CD14-positive monocyte (primary cell): ENCODE data around the gene DCTN2. TPM values are rescaled to one million over a fixed set of nuclear protein-coding genes. Genes with fewer than 3 reads are reported as not detected.

Source experiments
- DNase-seq, 3 donors: peaks; one replicate each; pipeline ENCODE4 v3.0.0-alpha.2; 2011 to 2022
- H2AFZ ChIP-seq: 2 replicates; pipeline ENCODE4 v1.6.0; 2012; ENCODE audit warnings: mild to moderate bottlenecking, low read depth, low read length, inconsistent platforms; ENCODE audit not compliant: insufficient read depth, poor library complexity, severe bottlenecking
- H3K27ac ChIP-seq, 2 donors: 1 replicate in 1 of 2; 2 replicates in 1 of 2; pipeline ENCODE4 v1.5.1; 2012 to 2013; ENCODE audit warnings: low read length in 2 of 2, control low read depth in 1 of 2, inconsistent platforms in 1 of 2, low read depth in 1 of 2, mild to moderate bottlenecking in 1 of 2
- H3K27me3 ChIP-seq, 2 donors: one replicate each; pipeline versions ENCODE4 v1.6.0 to v1.6.1; 2011 to 2013; ENCODE audit warnings: low read length in 2 of 2; ENCODE audit not compliant: control insufficient read depth in 2 of 2, insufficient read depth in 2 of 2
- H3K36me3 ChIP-seq, 2 donors: replicated peaks in 1 of 2; 1 replicate in 1 of 2; 2 replicates in 1 of 2; pipeline versions ENCODE4 v1.5.1 to v1.6.1; 2012 to 2013; ENCODE audit warnings: low read length in 2 of 2, control low read depth in 1 of 2, inconsistent platforms in 1 of 2, mild to moderate bottlenecking in 1 of 2; ENCODE audit not compliant: insufficient read depth in 2 of 2, control insufficient read depth in 1 of 2
- H3K4me1 ChIP-seq, 2 donors: 1 replicate in 1 of 2; 2 replicates in 1 of 2; pipeline versions ENCODE4 v1.5.1 to v1.6.1; 2012 to 2013; ENCODE audit warnings: low read length in 2 of 2, control low read depth in 1 of 2, inconsistent platforms in 1 of 2, mild to moderate bottlenecking in 1 of 2, moderate library complexity in 1 of 2; ENCODE audit not compliant: insufficient read depth in 2 of 2, control insufficient read depth in 1 of 2
- H3K4me2 ChIP-seq: replicated peaks from 2 replicates; pipeline ENCODE3; 2012; ENCODE audit warnings: low read length, moderate library complexity, mild to moderate bottlenecking; ENCODE audit not compliant: poor library complexity, severe bottlenecking; ENCODE audit errors: extremely low read depth
- H3K4me3 ChIP-seq, 3 experiments: fragments of 200-600 bp in 1 of 3; sonication (generic) in 1 of 3; replicated peaks in 1 of 3; 1 replicate in 2 of 3; 2 replicates in 1 of 3; pipeline ENCODE4 v1.5.1; 2011 to 2013; ENCODE audit warnings: low read length in 3 of 3, mild to moderate bottlenecking in 3 of 3, control low read depth in 2 of 3, low read depth in 2 of 3, inconsistent platforms in 1 of 3, moderate library complexity in 1 of 3
- H3K79me2 ChIP-seq: 2 replicates; pipeline ENCODE4 v1.6.0; 2012; ENCODE audit warnings: mild to moderate bottlenecking, control low read depth, inconsistent platforms, low read length, moderate library complexity; ENCODE audit not compliant: insufficient read depth
- H3K9ac ChIP-seq: 2 replicates; pipeline ENCODE4 v1.6.0; 2017; ENCODE audit warnings: low read length, mild to moderate bottlenecking; ENCODE audit not compliant: insufficient read depth, poor library complexity, severe bottlenecking
- H3K9me3 ChIP-seq, 2 donors: replicated peaks in 1 of 2; 1 replicate in 1 of 2; 2 replicates in 1 of 2; pipeline versions ENCODE4 v1.5.1 to v1.6.1; 2012 to 2013; ENCODE audit warnings: low read length in 2 of 2, control low read depth in 1 of 2; ENCODE audit not compliant: control insufficient read depth in 1 of 2, insufficient read depth in 1 of 2
- H4K20me1 ChIP-seq: 2 replicates; pipeline ENCODE4 v1.6.0; 2012; ENCODE audit warnings: mild to moderate bottlenecking, low read length, control low read depth, moderate library complexity; ENCODE audit not compliant: insufficient read depth
- H3K27ac Mint-ChIP-seq, 7 donors: one replicate each; pipeline ENCODE4 v1.8.0; 2020; ENCODE audit warnings: mild to moderate bottlenecking in 7 of 7, mixed read lengths in 7 of 7, moderate library complexity in 6 of 7, inconsistent platforms in 2 of 7
- H3K27me3 Mint-ChIP-seq, 3 donors: one replicate each; pipeline ENCODE4 v1.8.0; 2021 to 2022; ENCODE audit warnings: low read depth in 3 of 3, mild to moderate bottlenecking in 3 of 3, mixed read lengths in 3 of 3, moderate library complexity in 3 of 3, inconsistent platforms in 1 of 3
- H3K36me3 Mint-ChIP-seq, 2 donors: one replicate each; pipeline ENCODE4 v1.8.0; 2020; ENCODE audit warnings: mixed read lengths in 2 of 2, inconsistent platforms in 1 of 2, mild to moderate bottlenecking in 1 of 2
- H3K4me1 Mint-ChIP-seq: one replicate; pipeline ENCODE4 v1.8.0; 2020; ENCODE audit warnings: mild to moderate bottlenecking, mixed read lengths
- H3K4me3 Mint-ChIP-seq, 2 donors: one replicate each; pipeline ENCODE4 v1.8.0; 2020; ENCODE audit warnings: mild to moderate bottlenecking in 2 of 2, mixed read lengths in 2 of 2, moderate library complexity in 1 of 2
- H3K9me3 Mint-ChIP-seq, 7 donors: one replicate each; pipeline ENCODE4 v1.8.0; 2020 to 2022; ENCODE audit warnings: mixed read lengths in 7 of 7, mild to moderate bottlenecking in 6 of 7, moderate library complexity in 6 of 7, inconsistent platforms in 2 of 7
- WGBS: methylation state at CpG from one replicate; pipeline ENCODE4 v1.1.5; 2013; ENCODE audit warnings: missing lambda C conversion rate; ENCODE audit not compliant: insufficient coverage; 5-methylcytosine and 5-hydroxymethylcytosine counted together
- intact Hi-C, 2 donors: fragments of 100-400 bp; cut with micrococcal nuclease; formaldehyde crosslinking; loops; one replicate each; pipeline versions ENCODE4 v1.15.0 to v1.15.1; 2023
- polyA plus RNA-seq, 3 donors: library from polyadenylated mRNA; depleted of rRNA in 1 of 3; unstranded in 2 of 3; stranded (reverse) in 1 of 3; fragments of 300-500 nt in 2 of 3; fragments of >200 nt in 1 of 3; fragmentation: Illumina TruSeq in 2 of 3; gene quantifications; 1 replicate in 2 of 3; 2 replicates in 1 of 3; pipeline ENCODE4 v1.2.3, GENCODE V29; 2012 to 2021
- TF ChIP-seq, protein P1 (sequence below): fragments of 200-600 bp; IDR thresholded peaks from one replicate; pipeline ENCODE4 v1.8.0; 2022; ENCODE audit warnings: antibody characterized with exemption, mild to moderate bottlenecking

Gene DCTN2
- polyA plus RNA-seq, 3 donors, result 72.8 to 94.5 (median 82.2) TPM

DNA sequence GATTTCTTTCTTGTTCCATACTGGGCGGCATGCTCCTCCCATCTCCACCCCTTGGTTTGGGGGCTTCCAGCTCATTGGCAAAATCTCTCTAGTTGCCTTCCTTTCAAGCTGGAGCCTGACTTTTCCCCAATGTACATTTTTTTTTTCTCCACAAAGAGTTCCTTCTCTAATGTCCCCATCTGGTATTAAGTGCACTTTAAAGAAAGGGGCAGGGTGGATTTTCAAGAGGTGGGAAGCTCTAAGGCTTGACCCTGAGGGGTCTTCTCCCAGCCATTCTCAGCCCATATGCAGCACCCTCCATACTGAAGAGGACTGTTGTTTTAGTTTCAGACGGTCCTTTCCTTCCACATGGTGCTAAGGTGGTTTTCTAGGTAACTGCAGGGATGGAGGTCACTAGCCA is 38.2 kb upstream of the DCTN2 start:
- no peaks in the 10 kb centered on the region for H3K9me3 Mint-ChIP-seq
- H3K27me3 Mint-ChIP-seq, result peaks cover 5 to 20% (median 7%) of the 10 kb centered on the region in 3 donors
- H3K4me3 ChIP-seq, result no peak overlapping the region
- H4K20me1 ChIP-seq, result no peaks in the 10 kb centered on the region
- peaks cover 15 to 18% of the 10 kb centered on the region in 2 donors for H3K4me1 ChIP-seq
- H3K79me2 ChIP-seq, result no peaks in the 10 kb centered on the region
- H3K4me3 Mint-ChIP-seq, result peak overlapping the region in 1 of 2 donors; percentile 31
- H3K27ac Mint-ChIP-seq, result no peak overlapping the region
- H3K9me3 ChIP-seq, result no peaks in the 10 kb centered on the region
- intact Hi-C loops, result loop anchor here in 1 of 2 donors (10.0 kb wide), 1 partner anchor 110 kb away; the partner anchor contains the start of gene OS9
- H3K27ac ChIP-seq, result no peak overlapping the region
- H3K4me1 Mint-ChIP-seq, result peaks cover 22% of the 10 kb centered on the region
- no CpG with 5 or more reads among the region's 2 CpGs for WGBS
- no peak overlapping the region for H2AFZ ChIP-seq
- no peaks in the 10 kb centered on the region for H3K36me3 ChIP-seq
- H3K9ac ChIP-seq, result no peak overlapping the region
- no peak overlapping the region for H3K4me2 ChIP-seq
- H3K36me3 Mint-ChIP-seq, result no peaks in the 10 kb centered on the region
- DNase-seq, result no peak
- TF ChIP-seq, protein P1, sequence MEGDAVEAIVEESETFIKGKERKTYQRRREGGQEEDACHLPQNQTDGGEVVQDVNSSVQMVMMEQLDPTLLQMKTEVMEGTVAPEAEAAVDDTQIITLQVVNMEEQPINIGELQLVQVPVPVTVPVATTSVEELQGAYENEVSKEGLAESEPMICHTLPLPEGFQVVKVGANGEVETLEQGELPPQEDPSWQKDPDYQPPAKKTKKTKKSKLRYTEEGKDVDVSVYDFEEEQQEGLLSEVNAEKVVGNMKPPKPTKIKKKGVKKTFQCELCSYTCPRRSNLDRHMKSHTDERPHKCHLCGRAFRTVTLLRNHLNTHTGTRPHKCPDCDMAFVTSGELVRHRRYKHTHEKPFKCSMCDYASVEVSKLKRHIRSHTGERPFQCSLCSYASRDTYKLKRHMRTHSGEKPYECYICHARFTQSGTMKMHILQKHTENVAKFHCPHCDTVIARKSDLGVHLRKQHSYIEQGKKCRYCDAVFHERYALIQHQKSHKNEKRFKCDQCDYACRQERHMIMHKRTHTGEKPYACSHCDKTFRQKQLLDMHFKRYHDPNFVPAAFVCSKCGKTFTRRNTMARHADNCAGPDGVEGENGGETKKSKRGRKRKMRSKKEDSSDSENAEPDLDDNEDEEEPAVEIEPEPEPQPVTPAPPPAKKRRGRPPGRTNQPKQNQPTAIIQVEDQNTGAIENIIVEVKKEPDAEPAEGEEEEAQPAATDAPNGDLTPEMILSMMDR, result no peak
- peaks cover 5 to 20% of the 10 kb centered on the region in 2 donors for H3K27me3 ChIP-seq

DNA sequence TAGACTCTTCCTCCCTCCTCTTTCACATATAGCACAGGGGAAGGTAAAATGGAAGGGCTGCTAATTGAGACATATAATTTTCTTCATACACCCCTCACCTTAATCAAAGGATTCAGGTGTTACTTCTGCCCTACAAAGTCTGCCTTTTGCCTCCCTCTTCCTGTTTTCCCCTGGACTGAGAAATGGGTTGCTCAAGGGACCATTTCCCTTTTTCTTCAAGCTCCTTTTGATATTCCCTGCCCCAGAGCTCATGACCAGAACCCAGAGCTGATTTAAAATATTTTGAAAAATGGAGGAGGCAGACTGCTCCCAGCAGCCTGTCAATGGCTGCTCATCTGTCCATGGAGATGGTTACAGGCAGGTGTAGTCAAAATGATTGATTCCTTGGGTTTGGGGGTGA is 37.7 kb upstream of the DCTN2 start:
- H3K27ac ChIP-seq, result no peak overlapping the region
- TF ChIP-seq, protein P1, result no peak
- H3K79me2 ChIP-seq, result no peaks in the 10 kb centered on the region
- H3K9me3 ChIP-seq, result no peaks in the 10 kb centered on the region
- no peaks in the 10 kb centered on the region for H4K20me1 ChIP-seq
- Mint-ChIP-seq H3K27me3 (peaks cover 5 to 18% (median 7%) of the 10 kb centered on the region in 3 donors), H3K27ac (peak overlapping the region in 1 of 7 donors; percentile 30), H3K9me3 (no peaks in the 10 kb centered on the region), H3K36me3 (no peaks in the 10 kb centered on the region), H3K4me1 (peaks cover 22% of the 10 kb centered on the region), H3K4me3 (peak overlapping the region in 1 of 2 donors; percentile 6)
- H2AFZ ChIP-seq, result no peak overlapping the region
- peaks cover 15 to 17% of the 10 kb centered on the region in 2 donors for H3K4me1 ChIP-seq
- H3K4me2 ChIP-seq, result no peak overlapping the region
- no peak overlapping the region for H3K4me3 ChIP-seq
- peaks cover 5 to 20% of the 10 kb centered on the region in 2 donors for H3K27me3 ChIP-seq
- no peaks in the 10 kb centered on the region for H3K36me3 ChIP-seq
- H3K9ac ChIP-seq, result no peak overlapping the region
- intact Hi-C loops, result loop anchor here (1.0 to 10.0 kb wide), 3 partner anchors 37 to 110 kb away; partner anchors contain the start of gene OS9 (in 1 of the 2)
- DNase-seq, result peak; percentile 45 to 66 (median 59)
